ENCODE data around the gene SGSM1. TPM values are rescaled to one million over a fixed set of nuclear protein-coding genes. Genes with fewer than 3 reads are reported as not detected.
"Not testable (repeated sequence)": the region's sequence is repeated elsewhere in the genome, so short reads cannot be mapped to it uniquely, and the experiment has no call there.

SGSM1 gene
- polyA plus RNA-seq, 4 donors = 0.67 to 2.9 (median 2.3) TPM

DNA sequence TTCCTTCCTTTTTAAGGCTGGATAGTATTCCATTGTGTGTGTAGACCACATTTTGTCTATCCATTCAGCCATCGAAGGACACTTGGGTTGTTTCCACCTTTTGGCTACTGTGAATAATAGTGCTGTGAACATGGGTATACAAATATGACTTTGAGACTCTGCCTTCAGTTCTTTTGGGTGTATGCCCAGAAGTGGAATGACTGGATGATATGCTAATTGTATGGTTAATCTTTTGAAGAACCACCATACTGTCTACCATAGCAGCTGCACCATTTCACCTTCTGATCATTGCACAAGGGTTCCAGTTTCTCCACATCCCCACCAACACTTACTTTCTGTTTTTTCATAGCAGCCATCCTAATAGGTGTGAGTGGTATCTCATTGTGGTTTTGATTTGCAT is 30.3 kb downstream of the SGSM1 start:
- no peak for DNase-seq (ENCODE audit: low read depth in 4 of 4, low spot score in 3 of 4)

DNA sequence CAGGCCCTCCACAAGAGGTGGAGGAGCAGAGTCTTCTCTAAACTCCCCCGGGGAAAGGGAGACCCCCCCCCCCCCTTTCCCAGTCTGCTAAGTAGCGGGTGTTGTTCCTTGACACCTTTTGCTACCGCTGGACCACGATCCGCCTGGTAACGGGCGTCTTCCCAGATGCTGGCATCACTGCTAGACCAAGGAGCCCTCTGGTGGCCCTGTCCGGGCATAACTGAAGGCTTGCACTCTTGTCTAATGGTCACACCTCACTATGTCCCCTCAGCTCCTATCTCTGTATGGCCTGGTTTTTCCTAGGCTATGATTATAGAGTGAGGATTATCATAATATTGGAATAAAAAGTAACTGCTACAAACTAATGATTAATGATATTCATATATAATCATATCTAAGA is 31.5 kb downstream of the SGSM1 start:
- not testable (repeated sequence) for DNase-seq (ENCODE audit: low read depth in 4 of 4, low spot score in 3 of 4)

- no peak for DNase-seq (ENCODE audit: low read depth in 4 of 4, low spot score in 3 of 4)
Measured at GRCh38 chr22:24841261-24841660, 35.2 kb downstream of the SGSM1 start.

- no peak for DNase-seq (ENCODE audit: low read depth in 4 of 4, low spot score in 3 of 4)
Measured at GRCh38 chr22:24843048-24843447, 37.0 kb downstream of the SGSM1 start.

GRCh38 chr22:24845041-24845898 is 39.3 kb downstream of the SGSM1 start:
- no peak for DNase-seq (ENCODE audit: low read depth in 4 of 4, low spot score in 3 of 4)

GRCh38 chr22:24847490-24847889 is 41.5 kb downstream of the SGSM1 start:
- no peak for DNase-seq (ENCODE audit: low read depth in 4 of 4, low spot score in 3 of 4)

- DNase-seq (ENCODE audit: low read depth in 4 of 4, low spot score in 3 of 4) = no peak
Measured at GRCh38 chr22:24848559-24849168, 42.7 kb downstream of the SGSM1 start.

DNA sequence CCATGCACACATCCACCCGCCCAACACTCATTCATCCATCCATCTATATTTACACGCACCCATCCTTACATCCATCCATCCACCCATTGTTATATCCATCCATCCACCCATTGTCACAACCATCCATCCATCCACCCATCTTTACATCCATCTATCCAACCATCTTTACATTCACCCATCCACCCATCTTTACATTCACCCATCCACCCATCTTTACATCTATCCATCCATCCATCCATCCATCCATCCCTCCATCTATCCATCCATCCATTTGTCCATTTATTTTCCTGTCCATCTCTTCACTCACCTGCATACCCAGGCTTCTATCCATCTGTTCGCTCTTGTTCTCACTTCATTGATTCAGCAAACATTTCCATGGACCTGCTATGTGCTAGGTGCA is 49.8 kb downstream of the SGSM1 start:
- no peak for DNase-seq (ENCODE audit: low read depth in 4 of 4, low spot score in 3 of 4)

GRCh38 chr22:24857576-24857975 is 51.6 kb downstream of the SGSM1 start:
- DNase-seq (ENCODE audit: low read depth in 4 of 4, low spot score in 3 of 4) = no peak

DNA sequence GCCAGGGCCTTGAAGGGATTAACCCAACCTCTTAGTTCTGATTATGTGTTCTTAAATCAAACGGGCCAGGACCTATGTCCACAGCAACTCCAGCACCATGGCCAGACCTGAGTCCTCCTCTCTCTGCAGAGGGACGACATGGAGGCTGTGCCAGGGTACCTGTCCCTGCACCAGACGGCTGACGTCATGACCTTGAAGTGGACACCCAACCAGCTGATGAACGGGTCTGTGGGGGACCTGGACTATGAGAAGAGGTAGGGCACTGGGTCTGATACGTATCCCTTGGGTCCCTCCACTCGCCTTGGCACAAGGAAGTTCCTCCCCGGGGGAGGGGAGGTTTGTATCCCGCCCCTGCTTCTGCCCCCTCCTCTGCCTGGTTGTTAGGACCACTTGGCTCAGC is 53.6 kb downstream of the SGSM1 start:
- no peak for DNase-seq (ENCODE audit: low read depth in 4 of 4, low spot score in 3 of 4)

GRCh38 chr22:24865508-24865907 is 59.5 kb downstream of the SGSM1 start:
- DNase-seq (ENCODE audit: low read depth in 4 of 4, low spot score in 3 of 4) = no peak

DNA sequence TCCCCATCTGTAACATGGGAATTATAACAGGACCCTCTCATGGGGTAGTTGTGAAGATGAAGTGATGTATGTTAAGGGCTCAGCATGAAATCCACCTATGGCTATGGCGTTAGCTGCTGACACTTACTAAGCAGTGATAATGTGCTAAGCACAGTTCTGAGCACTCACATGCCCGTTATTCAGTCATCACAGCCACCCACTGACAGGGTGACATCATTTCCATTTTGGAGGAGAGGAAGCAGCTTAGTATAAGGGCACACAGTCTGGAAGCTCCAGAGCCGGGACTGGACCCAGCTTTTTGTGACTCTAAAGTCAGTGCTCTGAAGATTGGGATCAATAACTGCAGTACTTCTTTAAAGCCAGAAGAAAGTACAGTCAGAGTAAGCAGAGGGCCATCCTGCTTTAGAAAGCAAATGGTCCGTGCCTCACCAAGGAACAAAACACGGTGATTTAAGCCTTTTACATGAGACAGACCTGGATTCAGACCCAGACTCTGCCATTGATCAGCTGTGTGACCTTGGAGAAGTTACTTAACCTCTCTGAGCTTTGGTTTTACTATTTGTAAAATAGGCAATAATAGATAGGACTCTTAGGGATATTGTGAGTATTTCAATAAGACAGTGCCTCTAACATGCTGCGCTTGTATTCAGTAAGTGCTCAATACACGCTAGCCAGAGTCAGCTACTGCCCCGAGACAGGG is 61.5 kb downstream of the SGSM1 start:
- DNase-seq (ENCODE audit: low read depth in 4 of 4, low spot score in 3 of 4) = no peak

DNA sequence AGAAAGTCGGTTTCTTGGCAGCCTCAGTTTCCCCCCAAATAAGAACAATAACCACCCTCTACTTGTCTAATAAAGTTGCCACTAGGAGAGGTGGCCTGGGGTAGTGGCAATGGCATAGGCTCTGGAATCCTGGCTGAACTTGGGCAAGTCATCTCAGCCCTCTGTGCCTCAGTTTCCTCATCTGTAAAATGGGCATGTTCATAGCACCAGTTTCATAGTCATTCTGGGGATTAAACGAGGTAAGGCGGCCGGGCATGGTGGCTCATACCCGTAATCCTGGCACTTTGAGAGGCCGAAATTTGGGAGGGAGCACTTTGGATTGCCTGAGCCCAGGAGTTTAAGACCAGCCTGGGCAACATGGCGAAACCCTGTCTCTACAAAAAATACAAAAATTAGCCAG is 63.0 kb downstream of the SGSM1 start:
- DNase-seq (ENCODE audit: low read depth in 4 of 4, low spot score in 3 of 4) = no peak

DNA sequence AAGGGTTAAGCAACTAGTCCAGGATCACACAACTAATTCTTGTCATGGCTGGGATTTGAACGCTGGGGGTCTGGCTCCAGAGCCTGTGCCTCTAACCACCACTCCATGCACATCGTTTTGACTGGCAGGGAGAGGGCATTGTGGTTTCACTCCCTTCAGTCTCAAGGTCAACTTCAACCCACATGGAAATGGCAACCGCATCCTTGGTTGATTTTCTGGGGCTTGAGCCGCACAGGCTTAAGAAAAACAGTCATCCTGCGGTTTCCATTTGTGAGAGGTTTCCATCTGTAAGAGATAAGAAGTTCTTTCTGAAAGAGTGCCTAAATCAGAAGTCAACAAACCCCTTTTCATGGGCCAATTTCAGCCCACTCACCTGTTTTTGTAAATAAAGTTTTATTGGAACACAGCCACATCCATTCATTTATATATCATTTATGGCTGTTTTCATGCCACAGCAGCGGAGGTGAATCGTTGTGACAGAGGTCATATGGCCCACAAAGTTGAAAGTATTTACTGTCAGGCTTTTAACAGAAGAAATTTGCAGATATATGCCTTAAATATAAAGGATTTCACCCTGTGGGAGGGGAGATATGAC is 65.7 kb downstream of the SGSM1 start:
- no peak for DNase-seq (ENCODE audit: low read depth in 4 of 4, low spot score in 3 of 4)

DNA sequence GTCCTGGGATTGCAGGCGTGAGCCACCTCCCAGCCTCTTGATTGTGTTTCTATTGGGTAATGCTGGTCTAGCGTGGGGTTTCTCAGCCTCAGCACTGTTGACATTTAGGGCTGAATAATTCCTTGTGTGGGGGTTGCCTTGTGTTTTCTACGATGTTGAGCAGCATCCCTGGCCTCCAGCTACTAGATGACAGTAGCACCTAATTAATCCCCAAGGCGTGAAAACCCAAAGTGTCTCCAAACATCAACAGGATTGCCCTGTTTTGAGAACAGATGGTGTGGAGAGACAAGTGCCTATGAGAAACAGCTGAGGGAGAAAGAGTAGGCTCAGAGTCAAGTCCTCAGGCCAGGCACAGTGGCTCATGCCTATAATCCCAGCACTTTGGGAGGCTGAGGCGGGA is 67.2 kb downstream of the SGSM1 start:
- DNase-seq (ENCODE audit: low read depth in 4 of 4, low spot score in 3 of 4) = no peak

- DNase-seq (ENCODE audit: low read depth in 4 of 4, low spot score in 3 of 4) = peak; percentile 18 to 45 (median 32)
Measured at GRCh38 chr22:24875862-24876506, 70.0 kb downstream of the SGSM1 start.

- DNase-seq (ENCODE audit: low read depth in 4 of 4, low spot score in 3 of 4) = no peak
Measured at GRCh38 chr22:24876700-24877099, 70.7 kb downstream of the SGSM1 start.

GRCh38 chr22:24878969-24879368 is 73.0 kb downstream of the SGSM1 start:
- DNase-seq (ENCODE audit: low read depth in 4 of 4, low spot score in 3 of 4) = no peak

GRCh38 chr22:24883432-24883831 is 77.4 kb downstream of the SGSM1 start:
- DNase-seq (ENCODE audit: low read depth in 4 of 4, low spot score in 3 of 4) = no peak

DNA sequence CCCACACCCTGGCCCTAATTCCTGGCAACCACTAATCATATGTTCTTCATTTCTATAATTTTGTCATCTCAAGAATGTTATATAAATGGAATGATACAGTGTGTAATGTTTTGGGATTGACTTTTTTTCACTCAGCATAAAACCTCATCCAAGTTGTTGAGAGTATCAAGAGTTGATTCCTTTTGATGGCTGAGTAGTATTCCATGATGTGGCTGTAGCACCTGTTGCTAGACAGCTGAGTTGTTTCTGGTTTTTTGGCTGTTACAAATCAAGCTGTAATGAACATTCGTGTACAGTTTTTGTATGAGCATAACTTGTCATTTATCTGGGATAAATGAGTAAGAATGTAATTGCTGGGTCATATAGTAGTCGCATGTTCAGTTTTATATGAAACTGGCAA is 81.2 kb downstream of the SGSM1 start:
- DNase-seq (ENCODE audit: low read depth in 4 of 4, low spot score in 3 of 4) = no peak
